Measurements from ENCODE around the gene NINJ2.

NINJ2 gene

DNA sequence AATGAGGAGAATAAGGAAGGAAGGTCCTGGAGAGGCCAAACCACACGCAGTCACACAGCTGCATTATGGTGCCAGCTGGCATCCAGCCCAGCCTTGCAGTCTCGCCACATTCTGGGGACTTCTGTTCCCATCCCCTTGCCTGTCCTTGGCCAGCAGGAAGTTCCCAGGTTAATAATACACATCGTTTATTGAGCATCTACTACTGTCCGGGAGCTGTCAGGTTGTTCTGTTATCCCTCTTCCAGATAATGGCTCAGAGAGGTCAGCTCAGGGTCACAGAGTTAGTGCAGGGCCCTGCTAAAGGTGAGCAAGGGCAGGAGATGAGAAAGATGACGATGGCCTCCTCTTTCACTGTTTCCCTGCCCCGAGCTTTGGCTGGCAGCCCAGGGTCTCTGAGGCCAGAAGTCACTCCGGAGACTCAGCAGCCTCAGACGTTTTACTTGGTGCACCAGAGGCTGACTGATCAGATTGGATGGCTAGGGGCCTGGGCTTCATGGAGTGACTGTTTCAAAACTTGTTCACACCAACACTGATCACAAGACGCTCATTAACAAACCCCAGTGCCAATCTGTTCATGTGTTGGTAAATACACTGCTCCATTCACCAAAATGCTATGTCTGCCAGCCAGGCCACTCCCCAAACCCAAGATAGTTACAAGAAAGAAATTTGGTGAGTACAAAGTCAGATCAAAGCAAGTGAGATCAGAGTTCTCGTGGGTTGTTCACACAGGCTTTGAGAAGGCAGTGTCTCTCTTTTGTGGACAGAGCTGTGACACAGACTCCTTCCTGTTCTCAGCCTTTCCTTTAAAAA, 124.3 kb downstream of the NINJ2 start:
- H3K4me3 ChIP-seq (ENCODE audit: low read depth, low read length): no peak overlapping the region
- TF ChIP-seq, protein P1, sequence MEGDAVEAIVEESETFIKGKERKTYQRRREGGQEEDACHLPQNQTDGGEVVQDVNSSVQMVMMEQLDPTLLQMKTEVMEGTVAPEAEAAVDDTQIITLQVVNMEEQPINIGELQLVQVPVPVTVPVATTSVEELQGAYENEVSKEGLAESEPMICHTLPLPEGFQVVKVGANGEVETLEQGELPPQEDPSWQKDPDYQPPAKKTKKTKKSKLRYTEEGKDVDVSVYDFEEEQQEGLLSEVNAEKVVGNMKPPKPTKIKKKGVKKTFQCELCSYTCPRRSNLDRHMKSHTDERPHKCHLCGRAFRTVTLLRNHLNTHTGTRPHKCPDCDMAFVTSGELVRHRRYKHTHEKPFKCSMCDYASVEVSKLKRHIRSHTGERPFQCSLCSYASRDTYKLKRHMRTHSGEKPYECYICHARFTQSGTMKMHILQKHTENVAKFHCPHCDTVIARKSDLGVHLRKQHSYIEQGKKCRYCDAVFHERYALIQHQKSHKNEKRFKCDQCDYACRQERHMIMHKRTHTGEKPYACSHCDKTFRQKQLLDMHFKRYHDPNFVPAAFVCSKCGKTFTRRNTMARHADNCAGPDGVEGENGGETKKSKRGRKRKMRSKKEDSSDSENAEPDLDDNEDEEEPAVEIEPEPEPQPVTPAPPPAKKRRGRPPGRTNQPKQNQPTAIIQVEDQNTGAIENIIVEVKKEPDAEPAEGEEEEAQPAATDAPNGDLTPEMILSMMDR (IDR thresholded peaks at IDR 0.05; ENCODE audit: low read depth, low read length): no peak

DNA sequence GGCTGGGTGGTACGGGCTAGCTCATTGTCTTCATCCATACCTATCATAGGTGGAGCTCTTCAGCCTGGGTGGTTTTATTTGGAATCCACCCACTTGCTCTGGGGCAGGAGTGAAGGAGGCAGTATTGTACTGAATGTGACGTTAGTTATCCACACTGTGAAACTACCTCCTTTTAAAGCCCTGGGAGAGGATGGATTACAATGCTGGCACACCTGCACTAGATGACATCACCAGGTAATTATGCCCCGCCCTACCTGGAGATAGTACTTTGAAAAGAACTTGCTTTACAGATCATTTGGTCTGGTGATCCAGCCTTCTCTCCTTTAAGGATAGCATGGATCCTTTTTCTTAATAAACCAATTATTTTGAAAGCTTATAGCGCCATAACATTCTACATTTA, 125.5 kb downstream of the NINJ2 start:
- TF ChIP-seq, protein P1 (IDR thresholded peaks at IDR 0.05; ENCODE audit: low read depth, low read length): no peak

DNA sequence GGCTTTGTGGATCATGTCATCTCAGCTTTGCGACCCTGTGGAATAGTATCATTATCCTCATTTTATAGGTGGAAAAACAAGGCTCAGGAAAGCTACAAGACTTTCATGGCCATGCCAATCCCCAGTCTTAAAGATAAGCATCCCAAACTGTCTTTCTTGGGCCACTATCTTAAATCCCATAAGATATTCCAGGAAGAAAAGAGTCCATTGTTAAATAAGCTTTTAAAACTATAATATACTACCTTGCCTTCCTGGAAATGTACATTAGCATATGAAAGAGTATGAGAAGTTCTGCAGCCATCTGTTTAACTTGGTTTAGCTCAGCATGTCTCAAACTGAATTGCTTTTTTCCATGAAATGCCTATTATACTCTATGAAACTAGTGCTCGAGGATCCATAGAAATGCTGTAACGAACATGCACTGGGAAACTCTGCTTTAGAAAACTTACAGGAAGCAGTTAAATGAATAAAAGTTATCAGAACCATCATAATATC, 126.4 kb downstream of the NINJ2 start:
- H3K4me3 ChIP-seq (ENCODE audit: low read depth, low read length): no peak overlapping the region
- TF ChIP-seq, protein P1 (IDR thresholded peaks at IDR 0.05; ENCODE audit: low read depth, low read length): no peak

More for the DNA sequence above, 125.5 kb downstream of the NINJ2 start:
- no peak overlapping the region for H3K4me3 ChIP-seq (ENCODE audit: low read depth, low read length)

DNA sequence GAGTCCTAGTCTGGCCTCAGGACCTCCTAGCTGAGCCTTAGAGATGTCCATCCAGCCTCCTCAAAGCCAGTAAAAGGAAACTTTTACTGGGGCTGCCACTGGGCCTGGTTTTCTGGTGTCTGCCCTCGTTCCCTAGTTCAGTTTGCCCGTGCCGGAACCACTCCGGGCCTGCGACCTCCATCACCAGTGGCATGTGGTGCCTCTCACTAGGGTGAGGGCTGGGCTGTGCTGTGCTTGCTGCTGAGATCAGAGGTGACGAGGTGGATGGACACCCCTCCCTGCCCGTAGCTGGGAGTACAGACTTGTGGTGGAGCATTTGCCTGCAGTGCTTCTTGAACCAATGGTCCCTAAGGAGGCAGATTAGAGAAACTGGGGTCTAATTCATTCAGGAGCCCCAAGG, 127.8 kb downstream of the NINJ2 start:
- TF ChIP-seq, protein P1 (IDR thresholded peaks at IDR 0.05; ENCODE audit: low read depth, low read length): no peak
- no peak overlapping the region for H3K4me3 ChIP-seq (ENCODE audit: low read depth, low read length)

DNA sequence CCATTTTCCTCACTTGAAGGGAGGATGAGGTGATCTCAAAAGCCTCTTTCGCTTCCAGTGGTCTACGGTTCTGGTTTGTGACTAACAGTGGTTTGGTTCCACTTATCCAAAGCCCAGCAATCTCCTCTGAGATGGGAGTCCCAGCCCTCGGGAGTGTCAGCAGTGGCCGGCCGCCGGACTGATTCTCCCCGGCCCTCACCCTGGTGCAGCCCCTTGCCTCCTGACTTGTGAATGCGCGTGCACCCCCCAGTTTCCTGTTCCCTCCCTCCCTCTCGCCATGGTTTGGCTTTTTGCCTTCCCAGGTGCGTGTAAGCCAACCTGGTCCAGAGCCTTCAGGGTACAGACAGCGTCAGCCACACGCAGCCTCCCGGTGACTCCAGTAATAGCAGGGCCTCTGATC, 129.0 kb downstream of the NINJ2 start:
- no peak overlapping the region for H3K4me3 ChIP-seq (ENCODE audit: low read depth, low read length)
- TF ChIP-seq, protein P1 (IDR thresholded peaks at IDR 0.05; ENCODE audit: low read depth, low read length): no peak

DNA sequence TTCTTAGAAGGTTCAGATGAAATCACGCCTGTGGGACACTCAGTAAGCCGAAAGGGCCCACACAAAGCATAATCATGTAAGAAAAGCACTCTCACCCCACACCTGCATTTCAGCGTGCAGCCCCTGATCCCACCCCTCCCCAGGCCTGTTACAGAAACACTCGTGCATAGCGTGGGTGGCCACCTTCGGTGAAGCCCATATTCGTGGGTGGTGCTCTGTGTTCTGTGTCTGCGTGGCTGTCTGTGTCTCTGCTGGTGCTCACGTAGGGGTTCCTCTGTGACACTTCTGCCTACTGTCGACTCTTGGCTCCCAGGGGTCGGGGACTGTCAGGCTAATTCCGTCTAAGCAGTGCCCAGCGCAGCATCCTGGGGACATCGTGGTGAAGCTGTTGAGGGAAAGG, 129.5 kb downstream of the NINJ2 start:
- H3K4me3 ChIP-seq (ENCODE audit: low read depth, low read length): no peak overlapping the region
- TF ChIP-seq, protein P1 (IDR thresholded peaks at IDR 0.05; ENCODE audit: low read depth, low read length): no peak

DNA sequence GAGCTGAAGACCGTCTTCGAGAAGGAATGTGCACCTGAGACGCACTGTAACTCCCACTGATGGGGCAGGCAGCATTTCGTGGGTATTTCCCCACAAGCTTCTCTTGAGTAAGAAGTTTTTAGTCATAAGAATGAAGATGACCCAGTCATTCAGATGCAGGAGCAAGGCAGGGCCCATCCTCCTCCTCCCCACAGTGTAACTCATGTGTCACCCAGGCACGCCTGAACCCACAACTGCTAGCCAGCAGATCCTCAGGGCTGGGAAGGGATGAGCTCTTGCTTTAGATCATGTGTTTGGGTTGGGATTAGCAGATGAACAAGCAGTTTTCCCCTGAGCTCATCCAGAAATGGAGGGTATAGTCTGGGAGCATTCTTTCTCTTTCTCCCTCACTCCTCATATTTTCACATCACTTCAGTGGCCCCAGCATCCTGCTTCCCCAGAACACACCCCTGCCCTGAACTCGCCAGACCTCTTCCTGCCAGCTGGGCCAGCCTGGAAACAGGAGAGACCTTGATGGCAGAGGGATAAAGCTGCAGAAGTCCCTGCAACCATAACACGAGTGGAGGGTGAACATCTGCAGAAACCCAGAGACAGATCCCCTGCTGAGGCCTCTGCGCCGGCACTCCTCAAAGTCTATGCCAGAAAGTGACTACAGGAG, 130.2 kb downstream of the NINJ2 start:
- H3K4me3 ChIP-seq (ENCODE audit: low read depth, low read length): no peak overlapping the region
- TF ChIP-seq, protein P1 (IDR thresholded peaks at IDR 0.05; ENCODE audit: low read depth, low read length): no peak
